GM21717 (cell line): ENCODE data around the gene SRA1.
A peak's percentile ranks its signal among the peaks of the same experiment; 100 is the strongest.

ENCODE experiments used
- ATAC-seq: cut with Tn5 transposase; IDR thresholded peaks from one replicate; pipeline ENCODE4 v1.9.1; 2021; ENCODE audit warnings: mild to moderate bottlenecking, moderate library complexity; ENCODE audit not compliant: unreplicated experiment

The SRA1 gene

DNA sequence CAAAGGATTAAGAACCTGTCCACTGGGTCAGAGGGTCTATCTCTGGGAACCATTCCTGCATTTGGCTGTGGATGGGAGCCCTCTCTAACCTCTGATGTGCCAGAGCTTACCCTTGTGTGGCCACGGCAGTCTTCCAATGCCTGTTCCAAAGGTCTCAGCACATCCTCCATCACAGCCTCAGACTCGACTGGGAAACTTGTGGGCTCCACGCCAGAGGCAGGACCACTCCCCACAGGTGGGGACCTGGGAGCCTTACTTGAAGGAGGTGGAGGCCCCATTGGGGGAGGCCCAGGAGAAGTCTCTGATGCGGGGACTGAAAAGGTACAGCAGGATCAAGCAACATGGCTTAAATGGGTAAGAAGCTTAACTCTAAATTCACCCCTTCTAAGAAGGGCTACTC lies 5.4 kb downstream of the SRA1 start:
- ATAC-seq: no peak

GRCh38 chr5:140550147-140551079 lies 6.9 kb downstream of the SRA1 start:
- no peak for ATAC-seq

GRCh38 chr5:140549237-140550144 lies 7.8 kb downstream of the SRA1 start:
- no peak for ATAC-seq

GRCh38 chr5:140548791-140549190 lies 8.5 kb downstream of the SRA1 start:
- no peak for ATAC-seq

DNA sequence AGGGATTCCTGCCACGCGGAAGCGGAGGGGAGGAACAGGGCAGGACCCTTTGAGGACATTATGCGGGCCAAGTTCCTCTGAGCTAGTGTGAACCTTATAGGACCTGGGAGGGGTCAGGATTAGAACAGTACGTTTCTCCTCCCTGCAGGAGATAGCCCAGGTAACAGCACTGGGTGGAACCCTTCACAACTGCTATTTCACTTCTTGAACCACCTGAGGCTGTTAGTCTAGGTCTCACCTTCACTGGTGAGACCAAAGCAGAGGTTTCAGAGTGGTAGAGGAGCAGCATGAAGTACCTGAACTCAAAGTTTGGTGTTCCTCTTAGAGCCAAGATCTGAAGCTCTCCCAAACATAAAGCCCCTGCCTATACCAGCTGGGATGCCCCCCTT lies 9.0 kb downstream of the SRA1 start:
- ATAC-seq: peak; percentile 11

DNA sequence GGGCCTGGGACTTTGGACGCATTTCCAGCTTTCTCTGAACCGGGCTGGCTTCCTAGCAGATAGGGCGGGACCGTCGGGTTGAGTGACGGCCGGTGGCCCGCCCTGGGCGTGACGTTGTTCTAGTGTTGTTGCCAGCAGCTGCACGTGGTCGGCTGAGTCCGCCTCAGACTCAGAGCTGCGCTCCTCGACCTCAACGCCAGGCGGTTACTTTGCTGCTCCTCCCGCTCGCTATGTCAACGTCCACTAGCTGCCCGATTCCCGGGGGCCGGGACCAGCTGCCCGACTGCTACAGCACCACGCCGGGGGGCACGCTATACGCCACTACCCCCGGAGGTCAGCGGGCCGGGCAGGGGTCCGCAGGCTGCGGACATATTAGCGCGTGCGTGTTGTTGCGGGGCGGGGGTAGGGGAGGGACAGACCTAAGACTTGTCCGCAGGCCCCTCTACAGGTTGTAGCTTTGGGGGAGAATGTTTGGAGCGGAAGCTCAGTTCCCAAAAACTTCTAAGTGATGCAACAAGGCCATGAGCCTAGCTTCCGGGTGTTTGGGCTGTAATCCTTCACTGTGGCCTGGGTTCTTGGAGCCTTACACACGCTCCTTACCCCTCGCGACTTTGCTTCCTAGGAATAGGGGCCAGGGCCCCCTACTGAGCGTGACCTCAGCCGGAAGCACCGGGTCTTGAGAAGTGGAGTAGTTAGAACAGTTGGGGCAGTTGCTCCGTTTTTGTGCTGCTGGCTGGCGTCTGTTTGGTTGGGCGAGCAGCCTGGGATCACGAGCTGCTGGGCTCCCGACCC lies 9.6 kb downstream of the SRA1 start, which contains the start of gene EIF4EBP3:
EIF4EBP3 (plus strand) TSS at position 155 of the 792 bp plus-strand sequence; CDS start at position 231, 76 bp downstream.
- ATAC-seq: peak; percentile 96

- ATAC-seq: no peak
Observed at GRCh38 chr5:140546851-140547507, 10.3 kb downstream of the SRA1 start.

GRCh38 chr5:140545606-140546005 lies 11.7 kb downstream of the SRA1 start:
- ATAC-seq: no peak

DNA sequence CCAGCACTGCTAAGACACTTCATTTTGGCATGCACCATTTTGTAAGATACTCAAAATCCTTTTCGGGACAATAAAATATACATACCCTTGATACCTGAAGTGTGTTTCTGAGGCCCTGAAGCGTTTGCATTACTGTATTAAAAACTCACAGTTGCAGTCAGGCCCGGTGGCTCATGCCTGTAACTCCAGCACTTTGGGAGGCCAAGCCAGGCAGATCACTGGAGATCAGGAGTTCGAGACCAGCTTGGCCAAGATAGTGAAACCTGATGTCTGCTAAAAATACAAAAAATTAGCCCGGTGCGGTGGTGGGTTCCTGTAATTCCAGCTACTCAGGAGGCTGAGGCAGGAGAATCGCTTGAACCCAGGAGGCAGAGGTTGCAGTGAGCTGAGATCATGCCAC lies 12.3 kb downstream of the SRA1 start:
- no peak for ATAC-seq

GRCh38 chr5:140542972-140543371 lies 14.3 kb downstream of the SRA1 start:
- ATAC-seq: no peak

- no peak for ATAC-seq
Observed at GRCh38 chr5:140540227-140540626, 17.0 kb downstream of the SRA1 start.

GRCh38 chr5:140524003-140524402 lies 33.3 kb downstream of the SRA1 start:
- no peak for ATAC-seq

- ATAC-seq: no peak
Observed at GRCh38 chr5:140513124-140513523, 44.1 kb downstream of the SRA1 start.

DNA sequence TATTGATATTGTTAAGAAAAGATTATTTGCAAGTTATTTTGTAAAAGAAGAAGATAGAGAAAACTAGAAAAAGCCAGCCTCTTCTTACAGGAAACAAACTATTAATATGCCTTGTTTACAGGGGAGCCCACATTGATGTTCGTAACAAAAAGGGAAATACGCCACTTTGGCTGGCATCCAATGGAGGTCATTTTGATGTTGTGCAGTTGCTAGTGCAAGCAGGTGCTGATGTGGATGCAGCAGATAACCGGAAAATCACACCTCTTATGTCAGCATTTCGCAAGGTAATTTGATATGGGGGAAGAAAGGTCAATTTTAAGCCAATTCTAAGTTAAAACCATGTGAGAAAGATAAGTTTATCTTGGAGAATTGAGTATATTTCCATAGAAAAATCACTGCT lies 47.4 kb downstream of the SRA1 start:
- no peak for ATAC-seq

- ATAC-seq: no peak
Observed at GRCh38 chr5:140502834-140503233, 54.4 kb downstream of the SRA1 start.
